HepG2 (cell line): Measurements from ENCODE around the gene AGT. TPM values are rescaled to one million over a fixed set of nuclear protein-coding genes. Genes with fewer than 3 reads are reported as not detected.
A peak's percentile ranks its signal among the peaks of the same experiment; 100 is the strongest.

Experiments used
- BRD4 ChIP-seq: sonication (generic); formaldehyde crosslinking; IDR thresholded peaks from 2 replicates; pipeline ENCODE4 v1.4.0; 2020; ENCODE audit warnings: missing genetic modification reagents
- DPF2 ChIP-seq: sonication (generic); formaldehyde crosslinking; IDR thresholded peaks from 2 replicates; pipeline ENCODE4 v1.4.0; 2020; ENCODE audit warnings: mild to moderate bottlenecking, low read depth, missing genetic modification reagents, borderline replicate concordance
- FOSL2 ChIP-seq: sonication (generic); formaldehyde crosslinking; IDR thresholded peaks from 2 replicates; pipeline ENCODE4 v1.4.0; 2020; ENCODE audit warnings: missing genetic modification reagents
- HDAC1 ChIP-seq: sonication (generic); formaldehyde crosslinking; IDR thresholded peaks from 2 replicates; pipeline ENCODE4 v1.5.1; 2020; ENCODE audit warnings: mild to moderate bottlenecking, missing genetic modification reagents
- HNF1B ChIP-seq: sonication (generic); formaldehyde crosslinking; IDR thresholded peaks from 2 replicates; pipeline ENCODE4 v1.5.1; 2020; ENCODE audit warnings: mild to moderate bottlenecking, moderate library complexity, missing genetic modification reagents
- HOMEZ ChIP-seq: IDR thresholded peaks from 2 replicates; pipeline ENCODE4 v1.6.1; 2016; ENCODE audit warnings: low read depth
- ISX ChIP-seq: sonication (generic); formaldehyde crosslinking; conservative IDR thresholded peaks from 2 replicates; pipeline ENCODE4 v1.5.0; 2020; ENCODE audit warnings: missing genetic modification reagents
- NR2C2 ChIP-seq: sonication (generic); formaldehyde crosslinking; IDR thresholded peaks from 2 replicates; pipeline ENCODE4 v1.4.0; 2020; ENCODE audit warnings: missing genetic modification reagents, mild to moderate bottlenecking, moderate library complexity, borderline replicate concordance
- RBFOX2 ChIP-seq: fragments of 200-400 bp; formaldehyde crosslinking; IDR thresholded peaks from 2 replicates; pipeline ENCODE4 v1.6.1; 2017; ENCODE audit warnings: low read depth, mild to moderate bottlenecking, low read length
- STAT6 ChIP-seq: sonication (generic); formaldehyde crosslinking; IDR thresholded peaks from 2 replicates; pipeline ENCODE4 v1.4.0; 2020; ENCODE audit warnings: missing genetic modification reagents, mild to moderate bottlenecking, borderline replicate concordance
- ZIK1 ChIP-seq: sonication (generic); formaldehyde crosslinking; IDR thresholded peaks from 2 replicates; pipeline ENCODE4 v1.5.0; 2020; ENCODE audit warnings: mild to moderate bottlenecking, low read depth, missing genetic modification reagents, borderline replicate concordance
- ZNF550 ChIP-seq: sonication (generic); formaldehyde crosslinking; IDR thresholded peaks from 2 replicates; pipeline ENCODE4 v1.4.0; 2020; ENCODE audit warnings: mild to moderate bottlenecking, missing genetic modification reagents, borderline replicate concordance
- ZNF619 ChIP-seq: sonication (generic); formaldehyde crosslinking; IDR thresholded peaks from 2 replicates; pipeline ENCODE4 v1.4.0; 2020; ENCODE audit warnings: mild to moderate bottlenecking, missing genetic modification reagents
- ZNF878 ChIP-seq: sonication (generic); formaldehyde crosslinking; IDR thresholded peaks from 2 replicates; pipeline ENCODE4 v1.8.1; 2023; ENCODE audit warnings: mild to moderate bottlenecking, missing genetic modification reagents, moderate library complexity
- ZSCAN5A ChIP-seq: sonication (generic); formaldehyde crosslinking; IDR thresholded peaks from 2 replicates; pipeline ENCODE4 v1.8.0; 2022; ENCODE audit warnings: mild to moderate bottlenecking, missing genetic modification reagents, borderline replicate concordance
- polyA plus RNA-seq, 8 experiments: library from polyadenylated mRNA; depleted of rRNA in 3 of 8; stranded (reverse) in 7 of 8; unstranded in 1 of 8; fragments of >200 nt; fragmentation: Illumina TruSeq in 4 of 8; extraction: Trizol in 4 of 8; gene quantifications; 2 replicates each; pipeline versions ENCODE4 v1.2.1 to v1.2.3, GENCODE V29; 2011 to 2016; ENCODE audit warnings: low read depth in 4 of 8, missing spikeins in 1 of 8, mixed read lengths in 1 of 8; ENCODE audit not compliant: insufficient read depth in 1 of 8
- total RNA-seq, 5 experiments: library from RNA; depleted of rRNA; stranded (reverse); fragments of >200 nt; fragmentation: Illumina TruSeq; extraction: Trizol; gene quantifications; 2 replicates each; pipeline ENCODE4 v1.2.3, GENCODE V29; 2016; ENCODE audit warnings: low read depth in 1 of 5

The AGT gene
- total and polyA plus RNA-seq, 2 of the 13 experiments (the other 11 are each of a cell fraction or from before 2014, with no cell fraction given) = 892 to 2,071 TPM

- TF ChIP-seq STAT6 (CRISPR knock-in tag) = peak; percentile 83; the same call in 1 of the 2 replicates
- no peak for TF ChIP-seq ISX (CRISPR knock-in tag)
- TF ChIP-seq ZIK1 (CRISPR knock-in tag) = peak; percentile 74; the same call in 1 of the 2 replicates
- TF ChIP-seq ZSCAN5A (CRISPR knock-in tag) = peak; percentile 85; the same call in 1 of the 2 replicates
- TF ChIP-seq DPF2 (CRISPR knock-in tag) = peak; percentile 95
- peak; percentile 83 for TF ChIP-seq FOSL2
- TF ChIP-seq HDAC1 (CRISPR knock-in tag) = peak; percentile 89
- TF ChIP-seq ZNF550 (CRISPR knock-in tag) = no peak
- 0 out of 2 replicates have a peak, but pooled peaks have one; percentile 69 for TF ChIP-seq ZNF619 (CRISPR knock-in tag)
- TF ChIP-seq NR2C2 = peak; percentile 98
- TF ChIP-seq HNF1B (CRISPR knock-in tag) = peak; percentile 89
- peak; percentile 84; the same call in 1 of the 2 replicates for TF ChIP-seq ZNF878
- peak; percentile 67 for TF ChIP-seq HOMEZ (CRISPR knock-in tag)
- peak; percentile 62 for TF ChIP-seq RBFOX2
- peak; percentile 66; the same call in 1 of the 2 replicates for TF ChIP-seq BRD4 (CRISPR knock-in tag)
Observed at GRCh38 chr1:230728710-230729392, 14.9 kb upstream of the AGT start (continued).
